Heart left ventricle (tissue), 13 donors: Measurements from ENCODE around the gene SMOC2.

Experiments used
- CTCF ChIP-seq, 12 donors: fragments of 200-600 bp; sonication (generic) in 4 of 12; IDR thresholded peaks; one replicate each; pipeline versions ENCODE4 v1.5.0 to v1.8.0; 2018 to 2022; ENCODE audit warnings: antibody characterized with exemption in 12 of 12, mild to moderate bottlenecking in 5 of 12
- POLR2A ChIP-seq, 2 donors: fragments of 450-650 bp; IDR thresholded peaks; one replicate each; pipeline ENCODE4 v1.6.1; 2017; ENCODE audit warnings: antibody characterized with exemption in 2 of 2, mild to moderate bottlenecking in 2 of 2, moderate library complexity in 2 of 2
- donor health status: ischemic (EF 13 %, LVEDD 7.1; RV severe dilation, severe dysfunction).
- donor health status: DM: no; HTN: yes; CAD: no.
- donor health status: DM: no; HTN: no; CAD: no.
- donor health status: ischemic (EF 25% LVEDD 6.9; RV normal size, moderate dysfunction).
- donor health status: ischemic (EF 25% LVEDD 5.7; RV mildly dilated, moderate dysfunction).
- donor health status: ischemic (EF 35%, LVEDD 5.7; RV mildly dilated, moderate dysfunction).
- donor health status: nonischemic (EF 11% LVEDD 7.7; RV severe dilation, severe dysfunction).
- donor health status: DM: yes; HTN: yes; CAD: no.
- donor health status: PGD.
- donor health status: ischemic (EF 29% LVEDD 5.4; RV normal size, mild dysfunction).
- donor health status: nonischemic (EF 23%, LVEDD 6.1; RV moderate dilation, normal function).

DNA sequence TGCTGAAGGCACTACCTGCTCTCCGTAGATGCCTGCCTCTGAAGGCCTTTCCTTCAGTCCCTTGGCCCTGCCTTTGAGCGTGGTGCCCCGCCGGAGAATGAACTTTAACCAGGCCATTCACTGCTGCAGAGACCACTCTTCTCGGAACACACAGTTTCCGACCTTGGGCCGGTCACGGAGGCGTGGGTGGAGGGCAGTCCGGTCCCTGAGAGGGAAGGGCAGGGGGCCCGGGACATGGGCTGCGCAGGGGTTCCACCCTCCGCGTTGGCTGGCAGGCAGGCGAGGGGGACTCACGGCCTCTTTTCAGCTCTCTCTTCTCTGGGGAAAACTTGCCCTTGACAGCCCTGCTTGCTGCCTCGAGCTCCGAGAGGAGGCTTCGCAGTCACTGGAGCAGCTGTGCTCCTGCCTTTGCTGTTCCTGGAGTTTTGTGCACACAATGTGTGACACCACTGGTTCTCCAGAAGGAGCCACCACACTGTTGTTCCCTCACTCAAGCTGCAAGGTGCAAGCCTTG lies 187.8 kb downstream of the SMOC2 start:
- no peak for TF ChIP-seq POLR2A (IDR thresholded peaks at IDR 0.05)
- TF ChIP-seq CTCF (IDR thresholded peaks at IDR 0.05), result no peak
